ENCODE results near the gene RAD51D. TPM values are rescaled to one million over a fixed set of nuclear protein-coding genes. Genes with fewer than 3 reads are reported as not detected.
A peak's percentile ranks its signal among the peaks of the same experiment; 100 is the strongest.
"Not testable (repeated sequence)": the region's sequence is repeated elsewhere in the genome, so short reads cannot be mapped to it uniquely, and the experiment has no call there.

The RAD51D gene
- polyA plus RNA-seq, 1 of the 3 experiments (the other 2 are of a cell fraction), result 11.6 TPM

DNA sequence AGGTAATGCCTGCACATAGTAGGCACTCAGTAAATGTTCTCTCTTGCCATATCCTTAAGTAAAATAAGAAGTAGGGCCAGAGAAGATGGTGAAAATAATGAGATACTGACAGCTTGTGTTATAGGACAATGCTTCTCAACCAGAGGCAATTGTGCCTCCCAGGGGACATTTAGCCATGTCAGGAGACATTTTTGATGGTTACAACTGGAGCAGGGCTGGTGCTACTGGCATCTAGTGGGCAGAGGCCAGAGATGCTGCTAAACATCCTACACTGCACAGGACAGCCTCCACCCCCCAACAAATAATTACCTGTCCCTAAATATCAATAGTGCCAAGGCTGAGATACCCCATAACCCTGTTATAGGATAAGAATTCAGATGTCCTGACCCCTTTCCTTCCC, 1.7 kb downstream of the RAD51D start (continued):
- TF ChIP-seq, protein P1, sequence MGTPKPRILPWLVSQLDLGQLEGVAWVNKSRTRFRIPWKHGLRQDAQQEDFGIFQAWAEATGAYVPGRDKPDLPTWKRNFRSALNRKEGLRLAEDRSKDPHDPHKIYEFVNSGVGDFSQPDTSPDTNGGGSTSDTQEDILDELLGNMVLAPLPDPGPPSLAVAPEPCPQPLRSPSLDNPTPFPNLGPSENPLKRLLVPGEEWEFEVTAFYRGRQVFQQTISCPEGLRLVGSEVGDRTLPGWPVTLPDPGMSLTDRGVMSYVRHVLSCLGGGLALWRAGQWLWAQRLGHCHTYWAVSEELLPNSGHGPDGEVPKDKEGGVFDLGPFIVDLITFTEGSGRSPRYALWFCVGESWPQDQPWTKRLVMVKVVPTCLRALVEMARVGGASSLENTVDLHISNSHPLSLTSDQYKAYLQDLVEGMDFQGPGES (IDR thresholded peaks at IDR 0.05; ENCODE audit: low read depth, low read length), result no peak
- no peak for TF ChIP-seq RFX5 (IDR thresholded peaks at IDR 0.05; ENCODE audit: low read length)
- TF ChIP-seq TAF1 (IDR thresholded peaks at IDR 0.05; ENCODE audit: borderline replicate concordance, low read depth, low read length), result no peak
- TF ChIP-seq RAD21 (IDR thresholded peaks at IDR 0.05; ENCODE audit: low read length), result 0 out of 2 replicates have a peak, but pooled peaks have one; percentile 16
- no peak for TF ChIP-seq FOXJ3 (CRISPR knock-in tag; IDR thresholded peaks at IDR 0.05)
- TF ChIP-seq RCOR1 (IDR thresholded peaks at IDR 0.05; ENCODE audit: low read length), result no peak

DNA sequence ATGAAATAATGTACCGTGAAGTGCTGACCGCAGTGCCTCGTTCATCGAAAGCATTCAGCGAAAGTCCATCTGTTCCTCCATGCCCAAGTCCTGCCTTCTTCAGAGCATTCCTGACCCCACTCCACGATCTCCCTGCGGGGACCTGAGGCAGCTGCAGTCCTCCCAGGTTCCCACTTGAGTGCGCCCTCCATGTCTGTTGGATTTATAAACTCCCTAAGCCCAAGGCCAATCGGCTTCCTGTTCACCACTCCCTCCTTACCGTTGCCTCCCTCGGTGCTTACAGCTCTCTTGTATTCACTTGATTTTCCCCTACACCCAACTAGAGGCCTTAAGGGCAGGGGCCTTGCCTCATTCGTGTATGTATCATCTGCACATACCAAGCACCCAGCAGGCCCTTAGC, 2.8 kb downstream of the RAD51D start:
- POLR2A ChIA-PET, result no interaction called here
- H3K27ac ChIP-seq (ENCODE audit: low read depth in 2 of 2, low read length in 1 of 2), result no peak overlapping the region; a peak in 1 of 4 replicates
- WGBS (ENCODE audit: low lambda C conversion rate), result 87% methylated on average over 12 of the region's 12 CpGs

DNA sequence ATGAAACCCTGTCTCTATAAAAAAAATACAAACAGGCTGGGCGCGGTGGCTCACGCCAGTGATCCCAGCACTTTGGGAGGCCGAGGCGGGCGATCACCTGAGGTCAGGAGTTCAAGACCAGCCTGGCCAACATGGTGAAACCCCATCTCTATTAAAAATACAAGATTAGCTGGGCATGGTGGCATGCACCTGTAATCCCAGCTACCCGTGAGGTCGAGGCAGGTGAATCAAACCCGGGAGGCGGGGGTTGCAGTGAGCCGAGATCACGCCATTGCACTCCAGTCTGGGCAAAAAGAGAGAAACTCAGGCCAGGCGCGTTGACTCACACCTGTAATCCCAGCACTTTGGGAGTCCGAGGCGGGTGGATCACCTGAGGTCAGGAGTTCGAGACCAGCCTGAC, 8.9 kb downstream of the RAD51D start:
- H3K4me3 ChIP-seq (ENCODE audit: low read depth in 2 of 2, low read length in 1 of 2); POLR2A ChIA-PET; H4K20me1 ChIP-seq (ENCODE audit: insufficient read depth); DNase-seq; H3K27me3 ChIP-seq (ENCODE audit: insufficient read depth); H2AFZ ChIP-seq (ENCODE audit: low read depth); H3K4me2 ChIP-seq; H3K36me3 ChIP-seq (replicated peaks in 1 of 2; ENCODE audit: control insufficient read depth in 1 of 2, insufficient read depth in 2 of 2, low read length in 1 of 2); H3K9me2 ChIP-seq; H3K27ac ChIP-seq (ENCODE audit: low read depth in 2 of 2, low read length in 1 of 2); H3F3A ChIP-seq (replicated peaks; ENCODE audit: insufficient read depth); H3K9ac ChIP-seq; H3K9me3 ChIP-seq; H3K4me1 ChIP-seq (ENCODE audit: control insufficient read depth in 1 of 2, insufficient read depth in 2 of 2, low read depth in 1 of 2, low read length in 1 of 2): not testable (repeated sequence)
- peaks cover 68% of the 10 kb centered on the region for H3K79me2 ChIP-seq (ENCODE audit: insufficient read depth)
- WGBS (ENCODE audit: low lambda C conversion rate), result 97% methylated on average over 17 of the region's 17 CpGs
- CTCF ChIA-PET, result interaction anchor here (1.0 to 1.4 kb wide), 4 partner anchors 8 to 567 kb away, joined by 3 to 4 read pairs (median 3); partner anchors contain the start of gene RAD51D

More for the DNA sequence above, 2.8 kb downstream of the RAD51D start:
- H3K9ac ChIP-seq, result no peak overlapping the region
- no peak for DNase-seq
- CTCF ChIA-PET, result interaction anchor here (1.1 kb wide), 1 partner anchor 574 kb away, joined by 3 read pairs; no protein-coding TSS in a partner anchor
- H3K4me3 ChIP-seq (ENCODE audit: low read depth in 2 of 2, low read length in 1 of 2), result no peak overlapping the region
- H3F3A ChIP-seq (replicated peaks; ENCODE audit: insufficient read depth), result peaks cover 3% of the 10 kb centered on the region
- H3K4me1 ChIP-seq (ENCODE audit: control insufficient read depth in 1 of 2, insufficient read depth in 2 of 2, low read depth in 1 of 2, low read length in 1 of 2), result peaks cover 0 to 16% of the 10 kb centered on the region in 2 experiments; a peak in 1 of 4 replicates
- no peaks in the 10 kb centered on the region for H3K36me3 ChIP-seq (replicated peaks in 1 of 2; ENCODE audit: control insufficient read depth in 1 of 2, insufficient read depth in 2 of 2, low read length in 1 of 2)
- TF ChIP-seq, protein P2, sequence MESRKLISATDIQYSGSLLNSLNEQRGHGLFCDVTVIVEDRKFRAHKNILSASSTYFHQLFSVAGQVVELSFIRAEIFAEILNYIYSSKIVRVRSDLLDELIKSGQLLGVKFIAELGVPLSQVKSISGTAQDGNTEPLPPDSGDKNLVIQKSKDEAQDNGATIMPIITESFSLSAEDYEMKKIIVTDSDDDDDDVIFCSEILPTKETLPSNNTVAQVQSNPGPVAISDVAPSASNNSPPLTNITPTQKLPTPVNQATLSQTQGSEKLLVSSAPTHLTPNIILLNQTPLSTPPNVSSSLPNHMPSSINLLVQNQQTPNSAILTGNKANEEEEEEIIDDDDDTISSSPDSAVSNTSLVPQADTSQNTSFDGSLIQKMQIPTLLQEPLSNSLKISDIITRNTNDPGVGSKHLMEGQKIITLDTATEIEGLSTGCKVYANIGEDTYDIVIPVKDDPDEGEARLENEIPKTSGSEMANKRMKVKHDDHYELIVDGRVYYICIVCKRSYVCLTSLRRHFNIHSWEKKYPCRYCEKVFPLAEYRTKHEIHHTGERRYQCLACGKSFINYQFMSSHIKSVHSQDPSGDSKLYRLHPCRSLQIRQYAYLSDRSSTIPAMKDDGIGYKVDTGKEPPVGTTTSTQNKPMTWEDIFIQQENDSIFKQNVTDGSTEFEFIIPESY (IDR thresholded peaks at IDR 0.05; ENCODE audit: borderline replicate concordance, low read depth), result no peak
- TF ChIP-seq GATA2 (CRISPR knock-in tag; IDR thresholded peaks at IDR 0.05), result no peak
- TF ChIP-seq, protein P1 (IDR thresholded peaks at IDR 0.05; ENCODE audit: low read depth, low read length), result no peak
- no peak for TF ChIP-seq JUND (IDR thresholded peaks at IDR 0.05)
- TF ChIP-seq GABPA (IDR thresholded peaks at IDR 0.05; ENCODE audit: low read depth), result no peak
- TF ChIP-seq RXRA (IDR thresholded peaks at IDR 0.05; ENCODE audit: borderline replicate concordance, low read depth), result no peak
- no peak for TF ChIP-seq FOXJ3 (CRISPR knock-in tag; IDR thresholded peaks at IDR 0.05)
- TF ChIP-seq TEAD4 (IDR thresholded peaks at IDR 0.05; ENCODE audit: borderline replicate concordance, insufficient read depth), result no peak
- TF ChIP-seq NFIC (IDR thresholded peaks at IDR 0.05; ENCODE audit: borderline replicate concordance), result no peak
- no peaks in the 10 kb centered on the region for H3K27me3 ChIP-seq (ENCODE audit: insufficient read depth)
- H4K20me1 ChIP-seq (ENCODE audit: insufficient read depth), result no peaks in the 10 kb centered on the region
- H2AFZ ChIP-seq (ENCODE audit: low read depth), result no peak overlapping the region
- H3K79me2 ChIP-seq (ENCODE audit: insufficient read depth), result peaks cover 55% of the 10 kb centered on the region
- no peaks in the 10 kb centered on the region for H3K9me3 ChIP-seq
- H3K4me2 ChIP-seq, result no peak overlapping the region
- no peaks in the 10 kb centered on the region for H3K9me2 ChIP-seq
